IMR-90 (cell line): ENCODE measurements around the gene RAB26.
"Not testable (repeated sequence)": the region's sequence is repeated elsewhere in the genome, so short reads cannot be mapped to it uniquely, and the experiment has no call there.

Source experiments
- CEBPB ChIP-seq: IDR thresholded peaks from 2 replicates; pipeline ENCODE4 v1.6.1; 2012; ENCODE audit warnings: low read depth, low read length, improper control_type of control experiment
- POLR2A ChIP-seq: IDR thresholded peaks from 2 replicates; pipeline ENCODE4 v1.6.1; 2012; ENCODE audit warnings: mild to moderate bottlenecking, low read depth, low read length
- RAD21 ChIP-seq: IDR thresholded peaks from 2 replicates; pipeline ENCODE4 v1.6.1; 2012; ENCODE audit warnings: low read length, improper control_type of control experiment
- SMC3 ChIP-seq: fragments of 150-350 bp; IDR thresholded peaks from 2 replicates; pipeline ENCODE4 v1.6.1; 2016; ENCODE audit warnings: low read depth, mild to moderate bottlenecking, antibody characterized with exemption, low read length, moderate library complexity
- TF ChIP-seq, protein P1 (sequence below): conservative IDR thresholded peaks from 2 replicates; pipeline ENCODE4 v1.5.1; 2012; ENCODE audit warnings: mild to moderate bottlenecking, low read depth, low read length, improper control_type of control experiment

DNA sequence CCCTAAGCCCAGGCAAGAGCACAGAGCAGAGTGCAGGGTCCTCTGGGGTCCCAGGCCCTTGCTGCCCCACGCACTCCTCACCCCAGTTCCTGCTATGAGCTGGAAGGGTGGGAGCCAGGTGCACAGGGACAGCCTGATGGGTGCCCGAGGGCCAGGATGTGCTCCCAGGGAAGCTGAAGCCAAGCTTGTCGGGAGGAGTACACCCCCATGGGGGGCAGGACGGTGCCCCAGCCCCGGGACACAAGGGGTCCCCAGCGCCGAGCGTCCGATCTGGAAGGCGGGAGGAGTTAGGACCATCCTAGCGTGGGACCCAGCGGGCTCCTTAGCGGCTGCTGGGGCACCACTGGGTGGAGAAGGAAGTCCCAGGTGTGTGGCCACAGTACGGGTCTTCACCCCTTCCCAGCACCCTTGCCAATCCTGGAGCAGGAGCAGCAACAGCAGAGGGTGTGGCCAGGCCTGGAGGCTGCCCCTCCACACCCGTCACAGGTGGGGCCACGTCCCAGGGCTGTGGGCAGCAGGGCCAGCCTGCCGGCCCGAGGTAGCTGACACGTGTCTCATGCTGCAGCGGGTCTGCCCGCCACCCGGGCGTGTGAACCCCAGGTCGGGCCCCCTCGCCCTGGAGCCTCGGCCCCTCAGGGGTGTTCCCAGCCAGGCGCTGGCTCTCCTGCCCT is 24.6 kb upstream of the RAB26 start:
- TF ChIP-seq, protein P1, sequence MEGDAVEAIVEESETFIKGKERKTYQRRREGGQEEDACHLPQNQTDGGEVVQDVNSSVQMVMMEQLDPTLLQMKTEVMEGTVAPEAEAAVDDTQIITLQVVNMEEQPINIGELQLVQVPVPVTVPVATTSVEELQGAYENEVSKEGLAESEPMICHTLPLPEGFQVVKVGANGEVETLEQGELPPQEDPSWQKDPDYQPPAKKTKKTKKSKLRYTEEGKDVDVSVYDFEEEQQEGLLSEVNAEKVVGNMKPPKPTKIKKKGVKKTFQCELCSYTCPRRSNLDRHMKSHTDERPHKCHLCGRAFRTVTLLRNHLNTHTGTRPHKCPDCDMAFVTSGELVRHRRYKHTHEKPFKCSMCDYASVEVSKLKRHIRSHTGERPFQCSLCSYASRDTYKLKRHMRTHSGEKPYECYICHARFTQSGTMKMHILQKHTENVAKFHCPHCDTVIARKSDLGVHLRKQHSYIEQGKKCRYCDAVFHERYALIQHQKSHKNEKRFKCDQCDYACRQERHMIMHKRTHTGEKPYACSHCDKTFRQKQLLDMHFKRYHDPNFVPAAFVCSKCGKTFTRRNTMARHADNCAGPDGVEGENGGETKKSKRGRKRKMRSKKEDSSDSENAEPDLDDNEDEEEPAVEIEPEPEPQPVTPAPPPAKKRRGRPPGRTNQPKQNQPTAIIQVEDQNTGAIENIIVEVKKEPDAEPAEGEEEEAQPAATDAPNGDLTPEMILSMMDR = not testable (repeated sequence)
- not testable (repeated sequence) for TF ChIP-seq POLR2A, RAD21, CEBPB, SMC3
